SK-N-SH treated with all-trans-retinoic acid at 6 μM for 48 hours (cell line): Measurements from ENCODE around the gene CYP19A1.

Source experiments
- ARNTL ChIP-seq: fragments of 450-650 bp; formaldehyde crosslinking; IDR thresholded peaks from 2 replicates; pipeline ENCODE4 v1.5.0; 2020; ENCODE audit warnings: low read depth, mild to moderate bottlenecking, moderate library complexity, borderline replicate concordance
- BACH2 ChIP-seq: fragments of 250-450 bp; sonication (Bioruptor Pico); IDR thresholded peaks from 2 replicates; pipeline ENCODE4 v1.9.0; 2021; ENCODE audit warnings: mild to moderate bottlenecking, borderline replicate concordance
- ESRRG ChIP-seq: fragments of 250-450 bp; sonication (Bioruptor Pico); IDR thresholded peaks from 2 replicates; pipeline ENCODE4 v1.6.1; 2021; ENCODE audit warnings: mild to moderate bottlenecking
- GLIS3 ChIP-seq: fragments of 250-450 bp; sonication (Bioruptor Pico); IDR thresholded peaks from 2 replicates; pipeline ENCODE4 v1.5.0; 2020; ENCODE audit warnings: mild to moderate bottlenecking, moderate library complexity
- TCF4 ChIP-seq: fragments of 250-450 bp; sonication (Bioruptor Pico); IDR thresholded peaks from 2 replicates; pipeline ENCODE4 v1.8.0; 2021; ENCODE audit warnings: mild to moderate bottlenecking, moderate library complexity, borderline replicate concordance
- ZNF565 ChIP-seq: fragments of 450-650 bp; formaldehyde crosslinking; conservative IDR thresholded peaks from 2 replicates; pipeline ENCODE4 v1.5.0; 2020; ENCODE audit warnings: low read depth, mild to moderate bottlenecking, moderate library complexity
- TF ChIP-seq, protein P1 (sequence below): fragments of 250-450 bp; sonication (Bioruptor Pico); IDR thresholded peaks from 2 replicates; pipeline ENCODE4 v1.5.1; 2020; ENCODE audit warnings: low read depth, mild to moderate bottlenecking, moderate library complexity
- TF ChIP-seq, protein P2 (sequence below): fragments of 250-450 bp; sonication (Bioruptor Pico); IDR thresholded peaks from 2 replicates; pipeline ENCODE4 v1.8.0; 2020; ENCODE audit warnings: mild to moderate bottlenecking, moderate library complexity, borderline replicate concordance

DNA sequence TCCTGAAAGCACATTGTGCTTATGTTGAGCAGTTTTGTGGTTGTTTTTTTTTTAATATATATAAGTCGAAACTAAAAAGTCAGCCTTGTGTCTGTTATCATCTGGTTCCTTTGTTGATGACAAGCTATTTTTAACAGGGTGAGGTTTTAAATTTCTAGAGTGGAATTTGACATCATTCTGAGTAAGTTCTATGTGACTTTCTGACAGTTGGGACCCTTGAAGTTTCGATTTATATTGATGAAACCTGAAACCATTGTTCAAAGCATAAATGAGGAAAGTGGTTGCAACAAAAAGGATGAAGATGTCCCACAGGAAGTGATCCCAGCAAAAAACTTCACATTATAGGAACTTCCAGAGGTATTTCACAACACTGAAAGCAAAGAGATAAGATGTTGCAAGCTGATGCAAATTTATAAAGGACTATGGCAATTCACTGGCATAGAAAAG, 94.0 kb downstream of the CYP19A1 start:
- TF ChIP-seq, protein P1, sequence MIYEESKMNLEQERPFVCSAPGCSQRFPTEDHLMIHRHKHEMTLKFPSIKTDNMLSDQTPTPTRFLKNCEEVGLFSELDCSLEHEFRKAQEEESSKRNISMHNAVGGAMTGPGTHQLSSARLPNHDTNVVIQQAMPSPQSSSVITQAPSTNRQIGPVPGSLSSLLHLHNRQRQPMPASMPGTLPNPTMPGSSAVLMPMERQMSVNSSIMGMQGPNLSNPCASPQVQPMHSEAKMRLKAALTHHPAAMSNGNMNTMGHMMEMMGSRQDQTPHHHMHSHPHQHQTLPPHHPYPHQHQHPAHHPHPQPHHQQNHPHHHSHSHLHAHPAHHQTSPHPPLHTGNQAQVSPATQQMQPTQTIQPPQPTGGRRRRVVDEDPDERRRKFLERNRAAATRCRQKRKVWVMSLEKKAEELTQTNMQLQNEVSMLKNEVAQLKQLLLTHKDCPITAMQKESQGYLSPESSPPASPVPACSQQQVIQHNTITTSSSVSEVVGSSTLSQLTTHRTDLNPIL (CRISPR knock-in tag): no peak
- TF ChIP-seq ESRRG (CRISPR knock-in tag) (no peak), GLIS3 (CRISPR knock-in tag) (no peak), ARNTL (CRISPR knock-in tag) (no peak), TCF4 (CRISPR knock-in tag) (no peak), ZNF565 (no peak), BACH2 (CRISPR knock-in tag) (no peak)
- TF ChIP-seq, protein P2, sequence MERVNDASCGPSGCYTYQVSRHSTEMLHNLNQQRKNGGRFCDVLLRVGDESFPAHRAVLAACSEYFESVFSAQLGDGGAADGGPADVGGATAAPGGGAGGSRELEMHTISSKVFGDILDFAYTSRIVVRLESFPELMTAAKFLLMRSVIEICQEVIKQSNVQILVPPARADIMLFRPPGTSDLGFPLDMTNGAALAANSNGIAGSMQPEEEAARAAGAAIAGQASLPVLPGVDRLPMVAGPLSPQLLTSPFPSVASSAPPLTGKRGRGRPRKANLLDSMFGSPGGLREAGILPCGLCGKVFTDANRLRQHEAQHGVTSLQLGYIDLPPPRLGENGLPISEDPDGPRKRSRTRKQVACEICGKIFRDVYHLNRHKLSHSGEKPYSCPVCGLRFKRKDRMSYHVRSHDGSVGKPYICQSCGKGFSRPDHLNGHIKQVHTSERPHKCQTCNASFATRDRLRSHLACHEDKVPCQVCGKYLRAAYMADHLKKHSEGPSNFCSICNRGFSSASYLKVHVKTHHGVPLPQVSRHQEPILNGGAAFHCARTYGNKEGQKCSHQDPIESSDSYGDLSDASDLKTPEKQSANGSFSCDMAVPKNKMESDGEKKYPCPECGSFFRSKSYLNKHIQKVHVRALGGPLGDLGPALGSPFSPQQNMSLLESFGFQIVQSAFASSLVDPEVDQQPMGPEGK: no peak
